ENCODE results near the gene VWC2. TPM values are rescaled to one million over a fixed set of nuclear protein-coding genes. Genes with fewer than 3 reads are reported as not detected.

VWC2 gene
- total RNA-seq, 1 experiment from 2014 or later = not detected

DNA sequence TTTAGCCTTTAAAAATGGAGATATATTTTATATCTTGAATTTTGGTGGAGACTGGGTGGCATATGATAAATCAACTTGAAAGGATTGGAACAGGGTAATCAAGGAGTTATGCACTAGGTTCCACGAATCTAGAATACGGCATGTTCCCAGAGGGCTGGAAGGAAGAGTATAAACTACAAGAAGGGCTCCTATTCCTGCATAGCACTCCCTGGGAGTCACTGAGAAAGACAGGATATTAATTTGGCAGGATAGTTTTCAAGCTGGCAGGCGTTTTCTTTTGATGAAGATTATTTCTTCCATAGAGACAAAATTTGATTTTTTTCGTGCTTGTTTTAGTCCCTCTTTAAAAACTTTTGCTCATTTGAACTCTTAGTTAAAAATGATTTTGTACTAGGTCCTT, 119.7 kb downstream of the VWC2 start:
- H3K9me3 Mint-ChIP-seq (ENCODE audit: unreplicated experiment) = no peaks in the 10 kb centered on the region
- H3K27ac Mint-ChIP-seq (ENCODE audit: low read depth, unreplicated experiment) = no peak overlapping the region
- no peaks in the 10 kb centered on the region for H3K36me3 Mint-ChIP-seq (ENCODE audit: insufficient read depth, unreplicated experiment)
- ChIA-PET POLR2A (no interaction called here), CTCF (interaction anchor here (0.8 kb wide), 1 partner anchor 1050 kb away, joined by 5 read pairs; no protein-coding TSS in a partner anchor)
- TF ChIP-seq, protein P1, sequence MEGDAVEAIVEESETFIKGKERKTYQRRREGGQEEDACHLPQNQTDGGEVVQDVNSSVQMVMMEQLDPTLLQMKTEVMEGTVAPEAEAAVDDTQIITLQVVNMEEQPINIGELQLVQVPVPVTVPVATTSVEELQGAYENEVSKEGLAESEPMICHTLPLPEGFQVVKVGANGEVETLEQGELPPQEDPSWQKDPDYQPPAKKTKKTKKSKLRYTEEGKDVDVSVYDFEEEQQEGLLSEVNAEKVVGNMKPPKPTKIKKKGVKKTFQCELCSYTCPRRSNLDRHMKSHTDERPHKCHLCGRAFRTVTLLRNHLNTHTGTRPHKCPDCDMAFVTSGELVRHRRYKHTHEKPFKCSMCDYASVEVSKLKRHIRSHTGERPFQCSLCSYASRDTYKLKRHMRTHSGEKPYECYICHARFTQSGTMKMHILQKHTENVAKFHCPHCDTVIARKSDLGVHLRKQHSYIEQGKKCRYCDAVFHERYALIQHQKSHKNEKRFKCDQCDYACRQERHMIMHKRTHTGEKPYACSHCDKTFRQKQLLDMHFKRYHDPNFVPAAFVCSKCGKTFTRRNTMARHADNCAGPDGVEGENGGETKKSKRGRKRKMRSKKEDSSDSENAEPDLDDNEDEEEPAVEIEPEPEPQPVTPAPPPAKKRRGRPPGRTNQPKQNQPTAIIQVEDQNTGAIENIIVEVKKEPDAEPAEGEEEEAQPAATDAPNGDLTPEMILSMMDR (IDR thresholded peaks at IDR 0.05; ENCODE audit: unreplicated experiment) = no peak
- peaks cover 11% of the 10 kb centered on the region for H3K27me3 Mint-ChIP-seq (ENCODE audit: insufficient read depth, unreplicated experiment)
- no TSS peak for BruUV-seq (replicated peaks)
- no peak overlapping the region for H3K4me3 Mint-ChIP-seq (ENCODE audit: unreplicated experiment)
- DNase-seq (ENCODE audit: unreplicated experiment) = no peak
- intact Hi-C loops (cut with micrococcal nuclease) = no loop called here
- no peaks in the 10 kb centered on the region for H3K4me1 Mint-ChIP-seq (ENCODE audit: insufficient read depth, unreplicated experiment)

DNA sequence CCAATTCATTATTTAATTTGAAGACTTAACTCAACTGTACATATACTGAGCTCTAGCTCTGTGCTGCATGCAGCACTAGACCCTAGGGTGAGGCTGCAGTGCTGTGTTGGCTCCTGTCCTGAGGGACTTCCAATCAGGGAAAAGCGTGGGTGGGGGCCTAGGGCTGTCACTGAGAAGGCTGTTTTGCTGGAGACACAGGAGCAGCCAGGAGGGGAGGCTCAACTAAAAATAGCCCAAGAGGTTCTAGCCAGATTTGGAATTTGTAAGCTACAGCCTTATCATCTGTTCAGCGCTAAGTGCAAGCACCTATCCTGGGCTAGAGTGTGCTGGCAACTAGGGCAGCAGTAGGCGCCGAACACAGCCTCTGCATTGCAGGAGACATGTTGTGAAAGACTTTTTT, 121.1 kb downstream of the VWC2 start:
- H3K36me3 Mint-ChIP-seq (ENCODE audit: insufficient read depth, unreplicated experiment) = no peaks in the 10 kb centered on the region
- TF ChIP-seq, protein P1 (IDR thresholded peaks at IDR 0.05; ENCODE audit: unreplicated experiment) = no peak
- BruUV-seq (replicated peaks) = no TSS peak
- DNase-seq (ENCODE audit: unreplicated experiment) = no peak
- intact Hi-C loops (cut with micrococcal nuclease) = no loop called here
- H3K4me1 Mint-ChIP-seq (ENCODE audit: insufficient read depth, unreplicated experiment) = no peaks in the 10 kb centered on the region
- POLR2A ChIA-PET = no interaction called here
- H3K27ac Mint-ChIP-seq (ENCODE audit: low read depth, unreplicated experiment) = no peak overlapping the region
- H3K27me3 Mint-ChIP-seq (ENCODE audit: insufficient read depth, unreplicated experiment) = peaks cover 25% of the 10 kb centered on the region
- H3K9me3 Mint-ChIP-seq (ENCODE audit: unreplicated experiment) = no peaks in the 10 kb centered on the region
- CTCF ChIA-PET = no interaction called here
- no peak overlapping the region for H3K4me3 Mint-ChIP-seq (ENCODE audit: unreplicated experiment)

DNA sequence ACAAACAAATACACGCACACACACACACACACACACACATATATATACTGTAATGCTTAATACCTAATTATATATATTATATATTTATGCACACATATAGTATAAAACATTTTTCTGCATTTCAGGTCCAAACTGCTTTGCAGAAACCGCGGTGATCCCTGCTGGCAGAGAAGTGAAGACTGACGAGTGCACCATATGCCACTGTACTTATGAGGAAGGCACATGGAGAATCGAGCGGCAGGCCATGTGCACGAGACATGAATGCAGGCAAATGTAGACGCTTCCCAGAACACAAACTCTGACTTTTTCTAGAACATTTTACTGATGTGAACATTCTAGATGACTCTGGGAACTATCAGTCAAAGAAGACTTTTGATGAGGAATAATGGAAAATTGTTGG, 138.5 kb downstream of the VWC2 start:
- Mint-ChIP-seq H3K4me1 (ENCODE audit: insufficient read depth, unreplicated experiment) (no peaks in the 10 kb centered on the region), H3K27me3 (ENCODE audit: insufficient read depth, unreplicated experiment) (peaks cover 36% of the 10 kb centered on the region), H3K9me3 (ENCODE audit: unreplicated experiment) (no peaks in the 10 kb centered on the region), H3K4me3 (ENCODE audit: unreplicated experiment) (no peak overlapping the region), H3K36me3 (ENCODE audit: insufficient read depth, unreplicated experiment) (no peaks in the 10 kb centered on the region), H3K27ac (ENCODE audit: low read depth, unreplicated experiment) (no peak overlapping the region)
- intact Hi-C loops (cut with micrococcal nuclease) = no loop called here
- ChIA-PET POLR2A (no interaction called here), CTCF (no interaction called here)
- no peak for DNase-seq (ENCODE audit: unreplicated experiment)
- BruUV-seq (replicated peaks) = no TSS peak
- TF ChIP-seq, protein P1 (IDR thresholded peaks at IDR 0.05; ENCODE audit: unreplicated experiment) = no peak

DNA sequence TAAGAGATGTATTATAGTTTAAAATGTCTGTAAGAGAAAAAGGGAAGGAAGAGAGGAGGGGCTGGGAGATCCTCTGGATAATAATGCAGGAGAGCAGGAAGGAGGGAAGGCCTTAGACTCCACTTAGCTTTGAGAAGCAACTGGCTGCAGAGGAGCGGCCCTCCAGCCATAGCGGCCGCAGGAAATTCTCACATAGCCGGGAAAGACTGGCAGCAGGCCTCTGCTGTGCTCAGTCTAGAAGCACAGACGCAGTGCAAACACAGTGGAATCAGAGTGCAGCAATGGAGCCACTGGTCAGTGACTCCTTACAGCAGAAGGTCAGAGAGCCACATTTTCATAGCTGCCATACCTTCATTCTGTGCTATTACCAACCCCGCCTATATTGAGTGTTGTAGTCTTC, 153.3 kb downstream of the VWC2 start:
- intact Hi-C loops (cut with micrococcal nuclease) = no loop called here
- CTCF ChIA-PET = interaction anchor here (0.6 kb wide), 1 partner anchor 1501 kb away, joined by 3 read pairs; no protein-coding TSS in a partner anchor
- H3K9me3 Mint-ChIP-seq (ENCODE audit: unreplicated experiment) = peaks cover 6% of the 10 kb centered on the region
- no peaks in the 10 kb centered on the region for H3K36me3 Mint-ChIP-seq (ENCODE audit: insufficient read depth, unreplicated experiment)
- H3K27me3 Mint-ChIP-seq (ENCODE audit: insufficient read depth, unreplicated experiment) = peaks cover 20% of the 10 kb centered on the region
- H3K4me1 Mint-ChIP-seq (ENCODE audit: insufficient read depth, unreplicated experiment) = no peaks in the 10 kb centered on the region
- TF ChIP-seq, protein P1 (IDR thresholded peaks at IDR 0.05; ENCODE audit: unreplicated experiment) = no peak
- no peak overlapping the region for H3K4me3 Mint-ChIP-seq (ENCODE audit: unreplicated experiment)
- no peak overlapping the region for H3K27ac Mint-ChIP-seq (ENCODE audit: low read depth, unreplicated experiment)
- POLR2A ChIA-PET = no interaction called here
- no TSS peak for BruUV-seq (replicated peaks)
- no peak for DNase-seq (ENCODE audit: unreplicated experiment)
